K562 (cell line): ENCODE measurements around the gene TMC8. TPM values are rescaled to one million over a fixed set of nuclear protein-coding genes. Genes with fewer than 3 reads are reported as not detected.

Experiments
- ARID1B ChIP-seq: fragments of 450-650 bp; IDR thresholded peaks from 2 replicates; pipeline ENCODE4 v1.6.1; 2016; ENCODE audit warnings: antibody characterized with exemption, mild to moderate bottlenecking, inconsistent platforms
- BHLHE40 ChIP-seq: IDR thresholded peaks from 2 replicates; pipeline ENCODE4 v1.6.1; 2011; ENCODE audit warnings: low read length, improper control_type of control experiment
- ETS1 ChIP-seq: conservative IDR thresholded peaks from 2 replicates; pipeline ENCODE4 v1.6.1; 2011; ENCODE audit warnings: low read depth, mild to moderate bottlenecking, low read length; ENCODE audit not compliant: control insufficient read depth
- HOXB6 ChIP-seq: fragments of 250-450 bp; sonication (Bioruptor Pico); IDR thresholded peaks from 2 replicates; pipeline ENCODE4 v1.5.1; 2022; ENCODE audit warnings: mild to moderate bottlenecking, borderline replicate concordance
- JUN ChIP-seq, 2 experiments: sonication (generic) in 1 of 2; formaldehyde crosslinking in 1 of 2; IDR thresholded peaks; 2 replicates each; pipeline versions ENCODE4 v1.6.1 to v1.8.0; 2012 to 2022; ENCODE audit warnings: borderline replicate concordance in 2 of 2, mild to moderate bottlenecking in 2 of 2, improper control_type of control experiment in 1 of 2, low read depth in 1 of 2, low read length in 1 of 2, missing genetic modification reagents in 1 of 2
- MITF ChIP-seq: IDR thresholded peaks from 2 replicates; pipeline ENCODE4 v1.6.1; 2014; ENCODE audit warnings: antibody characterized with exemption
- MYNN ChIP-seq, 2 experiments: sonication (generic); formaldehyde crosslinking in 1 of 2; IDR thresholded peaks; 2 replicates each; pipeline versions ENCODE4 v1.5.0 to v1.6.1; 2016 to 2020; ENCODE audit warnings: antibody characterized with exemption in 1 of 2, missing genetic modification reagents in 1 of 2
- NR0B1 ChIP-seq: fragments of 450-650 bp; IDR thresholded peaks from one replicate; pipeline ENCODE4 v1.6.1; 2018; ENCODE audit warnings: mild to moderate bottlenecking, moderate library complexity; ENCODE audit not compliant: partially characterized antibody
- RBM25 ChIP-seq: fragments of 200-400 bp; formaldehyde crosslinking; IDR thresholded peaks from 2 replicates; pipeline ENCODE4 v1.6.1; 2018; ENCODE audit warnings: low read length, low read depth, moderate library complexity; ENCODE audit not compliant: severe bottlenecking
- RHOXF2B ChIP-seq: fragments of 250-450 bp; sonication (Bioruptor Pico); conservative IDR thresholded peaks from 2 replicates; pipeline ENCODE4 v1.5.1; 2021
- SAFB ChIP-seq: fragments of 200-400 bp; formaldehyde crosslinking; IDR thresholded peaks from 2 replicates; pipeline ENCODE4 v1.6.1; 2017; ENCODE audit warnings: low read depth, low read length, borderline replicate concordance
- SIN3B ChIP-seq: fragments of 450-650 bp; IDR thresholded peaks from 2 replicates; pipeline ENCODE4 v1.6.1; 2017; ENCODE audit warnings: low read depth, mild to moderate bottlenecking, moderate library complexity
- SMC3 ChIP-seq: conservative IDR thresholded peaks from 2 replicates; pipeline ENCODE4 v1.6.1; 2011; ENCODE audit warnings: low read depth, low read length, improper control_type of control experiment; ENCODE audit not compliant: insufficient read depth
- SPI1 ChIP-seq: IDR thresholded peaks from 2 replicates; pipeline ENCODE4 v1.6.1; 2011; ENCODE audit warnings: low read depth, low read length, control low read depth, borderline replicate concordance
- TAF1 ChIP-seq: IDR thresholded peaks from 2 replicates; pipeline ENCODE4 v1.6.1; 2011; ENCODE audit warnings: mild to moderate bottlenecking, low read length, moderate library complexity; ENCODE audit not compliant: insufficient read depth, control insufficient read depth, severe bottlenecking; ENCODE audit errors: extremely low read depth
- TBL1XR1 ChIP-seq, 2 experiments: IDR thresholded peaks; 2 replicates each; pipeline ENCODE4 v1.6.1; 2012; ENCODE audit warnings: improper control_type of control experiment in 2 of 2, low read length in 2 of 2, mild to moderate bottlenecking in 1 of 2
- USF1 ChIP-seq: sonication (generic); formaldehyde crosslinking; IDR thresholded peaks from 2 replicates; pipeline ENCODE4 v1.9.0; 2022; ENCODE audit warnings: mild to moderate bottlenecking, missing genetic modification reagents
- ZNF445 ChIP-seq: fragments of 250-450 bp; sonication (Bioruptor Pico); IDR thresholded peaks from 2 replicates; pipeline ENCODE4 v1.4.0; 2020; ENCODE audit warnings: low read depth, mild to moderate bottlenecking, moderate library complexity
- ZNF639 ChIP-seq, 2 experiments: fragments of 200-800 bp in 1 of 2; sonication (Bioruptor generic) in 1 of 2; sonication (generic) in 1 of 2; formaldehyde crosslinking in 1 of 2; IDR thresholded peaks in 1 of 2; conservative IDR thresholded peaks in 1 of 2; 2 replicates each; pipeline versions ENCODE4 v1.5.0 to v1.6.1; 2016 to 2020; ENCODE audit warnings: missing compliant biosample characterization in 1 of 2, missing genetic modification characterization in 1 of 2, missing genetic modification reagents in 1 of 2
- polyA plus RNA-seq, 8 experiments: library from polyadenylated mRNA; depleted of rRNA in 4 of 8; stranded (reverse) in 5 of 8; unstranded in 3 of 8; fragments of >200 nt; fragmentation: Nextera tagmentation in 2 of 8; fragmentation: Illumina TruSeq in 1 of 8; extraction: Ambion mirVana in 2 of 8; extraction: Trizol in 1 of 8; gene quantifications; 2 replicates each; pipeline versions ENCODE4 v1.2.1 to v1.2.3, GENCODE V29; 2011 to 2014; ENCODE audit warnings: inconsistent platforms in 1 of 8, missing spikeins in 1 of 8
- total RNA-seq, 7 experiments: library from RNA; depleted of rRNA in 6 of 7; stranded (reverse); fragments of >200 nt in 6 of 7; fragmentation: Illumina TruSeq in 2 of 7; extraction: Trizol in 2 of 7; gene quantifications; 2 replicates each; pipeline versions ENCODE4 v1.2.1 to v1.2.3, GENCODE V29; 2011 to 2021; ENCODE audit warnings: low replicate concordance in 1 of 7

TMC8 gene
- total and polyA plus RNA-seq, 9 of the 15 experiments (the other 6 are each of a cell fraction or from before 2014, with no cell fraction given): 0.13 to 10.9 (median 2.8) TPM

- TF ChIP-seq ARID1B (no peak), MYNN (IDR thresholded peaks at IDR 0.05) (no peak), MYNN (CRISPR knock-in tag; IDR thresholded peaks at IDR 0.05) (no peak), USF1 (CRISPR knock-in tag) (no peak), ZNF445 (CRISPR knock-in tag) (no peak), SAFB (peak; percentile 2; the same call in 1 of the 2 replicates), RHOXF2B (no peak), NR0B1 (no peak), SIN3B (peak; percentile 69; the same call in 1 of the 2 replicates), MITF (peak; percentile 30; the same call in 1 of the 2 replicates), BHLHE40 (0 out of 2 replicates have a peak, but pooled peaks have one; percentile 26), SPI1 (peak; percentile 32; the same call in 1 of the 2 replicates), SMC3 (0 out of 2 replicates have a peak, but pooled peaks have one; percentile 10), ZNF639 (CRISPR knock-in tag; conservative IDR thresholded peaks at IDR 0.05 in 1 of 2, IDR thresholded peaks at IDR 0.05 in 1 of 2) (0 out of 4 replicates have a peak, but pooled peaks of 1 of the 2 experiments have one; percentile 71), TAF1 (peak; percentile 44), TBL1XR1 (IDR thresholded peaks at IDR 0.05; ENCODE audit: low read length in 2 of 2) (no peak), ETS1 (peak; percentile 74), JUN (IDR thresholded peaks at IDR 0.05; ENCODE audit: borderline replicate concordance, low read depth, low read length) (peak; percentile 39; the same call in 1 of the 2 replicates), JUN (CRISPR knock-in tag; IDR thresholded peaks at IDR 0.05; ENCODE audit: borderline replicate concordance) (no peak), HOXB6 (CRISPR knock-in tag) (no peak), RBM25 (peak; percentile 86)
Measured at GRCh38 chr17:78168242-78168902, 37.8 kb downstream of the TMC8 start, which contains the start of gene SYNGR2 (continued).
